HEK293 (cell line): ENCODE data around the gene COX6A2.

ENCODE experiments used
- CTCF ChIA-PET: fragments of 350-600 bp; formaldehyde crosslinking; extraction: SDS; loops from one replicate; lab custom pipeline; 2021; ENCODE audit warnings: antibody characterized with exemption; lab: Yijun Ruan, JAX
- POLR2A ChIA-PET: fragments of 300-600 bp; formaldehyde crosslinking; extraction: SDS; loops from one replicate; lab custom pipeline; 2020; ENCODE audit warnings: antibody characterized with exemption, inconsistent platforms; lab: Yijun Ruan, JAX
- H3K27ac ChIP-seq: fragments of 200-500 bp; sonication (Bioruptor generic); 2 replicates; pipeline ENCODE4 v1.5.1; 2014; ENCODE audit warnings: low read depth, low read length, control low read depth, inconsistent platforms; ENCODE audit errors: extremely low read depth
- H3K36me3 ChIP-seq, 2 experiments: fragments of 200-500 bp in 1 of 2; sonication (Bioruptor generic) in 1 of 2; 1 replicate in 1 of 2; 2 replicates in 1 of 2; pipeline ENCODE4 v1.5.1; 2014 to 2017; ENCODE audit warnings: inconsistent platforms in 2 of 2, low read length in 2 of 2; ENCODE audit not compliant: control insufficient read depth in 2 of 2, insufficient read depth in 1 of 2
- H3K4me1 ChIP-seq: fragments of 200-500 bp; sonication (Bioruptor generic); 2 replicates; pipeline ENCODE4 v1.5.1; 2014; ENCODE audit warnings: mild to moderate bottlenecking, low read length, inconsistent platforms; ENCODE audit not compliant: control insufficient read depth, insufficient read depth
- H3K4me3 ChIP-seq: 2 replicates; pipeline ENCODE4 v1.5.1; 2011; ENCODE audit warnings: low read depth, mild to moderate bottlenecking, control low read depth, low read length, moderate library complexity
- H3K9me3 ChIP-seq: fragments of 200-500 bp; sonication (Bioruptor generic); 2 replicates; pipeline ENCODE4 v1.5.1; 2014; ENCODE audit warnings: low read depth, low read length, inconsistent platforms; ENCODE audit not compliant: control insufficient read depth, insufficient read depth
- CTCF ChIP-seq: fragments of 450-650 bp; formaldehyde crosslinking; IDR thresholded peaks from 2 replicates; pipeline ENCODE4 v1.5.1; 2016; ENCODE audit warnings: missing biosample characterization, missing genetic modification characterization
- MEIS1 ChIP-seq: sonication (generic); formaldehyde crosslinking; IDR thresholded peaks from 2 replicates; pipeline ENCODE4 v1.8.1; 2022; ENCODE audit warnings: missing genetic modification reagents, mild to moderate bottlenecking, borderline replicate concordance
- ZBTB11 ChIP-seq: fragments of 450-650 bp; formaldehyde crosslinking; conservative IDR thresholded peaks from 2 replicates; pipeline ENCODE4 v1.5.1; 2016; ENCODE audit warnings: low read depth, missing biosample characterization, missing genetic modification characterization
- ZBTB26 ChIP-seq: fragments of 450-650 bp; formaldehyde crosslinking; optimal IDR thresholded peaks from 2 replicates; pipeline ENCODE3; 2016; ENCODE audit warnings: missing biosample characterization, mild to moderate bottlenecking, missing genetic modification characterization
- ZFHX2 ChIP-seq: fragments of 450-650 bp; formaldehyde crosslinking; conservative IDR thresholded peaks from 2 replicates; pipeline ENCODE4 v1.5.1; 2016; ENCODE audit warnings: missing biosample characterization, missing genetic modification characterization
- ZNF18 ChIP-seq: fragments of 450-650 bp; formaldehyde crosslinking; IDR thresholded peaks from 2 replicates; pipeline ENCODE4 v1.5.1; 2016; ENCODE audit warnings: missing biosample characterization, missing genetic modification characterization
- ZNF248 ChIP-seq: fragments of 450-650 bp; formaldehyde crosslinking; IDR thresholded peaks from 2 replicates; pipeline ENCODE4 v1.5.1; 2017; ENCODE audit warnings: missing biosample characterization, missing genetic modification characterization
- ZNF366 ChIP-seq: fragments of 450-650 bp; formaldehyde crosslinking; conservative IDR thresholded peaks from 2 replicates; pipeline ENCODE4 v1.5.1; 2016; ENCODE audit warnings: missing biosample characterization, missing genetic modification characterization
- ZNF433 ChIP-seq: fragments of 450-650 bp; formaldehyde crosslinking; IDR thresholded peaks from 2 replicates; pipeline ENCODE4 v1.5.1; 2016; ENCODE audit warnings: missing biosample characterization, missing genetic modification characterization, low read depth
- ZNF518A ChIP-seq: fragments of 450-650 bp; formaldehyde crosslinking; conservative IDR thresholded peaks from 2 replicates; pipeline ENCODE4 v1.5.1; 2016; ENCODE audit warnings: low read depth, missing biosample characterization, missing genetic modification characterization
- ZNF544 ChIP-seq: fragments of 450-650 bp; formaldehyde crosslinking; IDR thresholded peaks from 2 replicates; pipeline ENCODE4 v1.5.0; 2017; ENCODE audit warnings: missing biosample characterization, missing genetic modification characterization
- ZNF555 ChIP-seq: fragments of 450-650 bp; formaldehyde crosslinking; conservative IDR thresholded peaks from 2 replicates; pipeline ENCODE4 v1.5.1; 2017; ENCODE audit warnings: missing biosample characterization, mild to moderate bottlenecking, missing genetic modification characterization, inconsistent platforms
- ZNF76 ChIP-seq: fragments of 450-650 bp; formaldehyde crosslinking; IDR thresholded peaks from 2 replicates; pipeline ENCODE4; 2016; ENCODE audit warnings: low read depth, missing biosample characterization, missing genetic modification characterization, borderline replicate concordance

COX6A2 gene

GRCh38 chr16:31414706-31415105, 13.5 kb downstream of the COX6A2 start (continued):
- TF ChIP-seq ZBTB26 (tag by site-specific recombination) (no peak), CTCF (tag by site-specific recombination) (no peak), ZNF544 (no peak)

GRCh38 chr16:31413943-31414342, 14.2 kb downstream of the COX6A2 start:
- Histone ChIP-seq H3K4me1 (no peaks in the 10 kb centered on the region), H3K4me3 (no peak overlapping the region), H3K9me3 (no peaks in the 10 kb centered on the region), H3K36me3 (no peaks in the 10 kb centered on the region), H3K27ac (no peak overlapping the region)
- TF ChIP-seq ZNF366 (tag by site-specific recombination) (peak; percentile 61; the same call in 1 of the 2 replicates), ZNF248 (tag by site-specific recombination) (no peak), ZNF76 (tag by site-specific recombination) (no peak), ZFHX2 (tag by site-specific recombination) (no peak), ZNF433 (tag by site-specific recombination) (no peak), ZNF555 (tag by site-specific recombination) (no peak), ZNF18 (tag by site-specific recombination) (no peak), MEIS1 (CRISPR knock-in tag) (no peak)
- POLR2A ChIA-PET = no interaction called here
- CTCF ChIA-PET = no interaction called here

- Histone ChIP-seq H3K36me3 (no peaks in the 10 kb centered on the region), H3K4me1 (no peaks in the 10 kb centered on the region), H3K9me3 (no peaks in the 10 kb centered on the region), H3K27ac (no peak overlapping the region), H3K4me3 (no peak overlapping the region)
- ChIA-PET CTCF (no interaction called here), POLR2A (no interaction called here)
- TF ChIP-seq ZBTB11 (tag by site-specific recombination) (no peak), ZNF518A (no peak)
These were observed 14.8 kb downstream of the COX6A2 start for GRCh38 chr16:31413381-31413780.
